ENCODE results near the gene OTC. TPM values are rescaled to one million over a fixed set of nuclear protein-coding genes. Genes with fewer than 3 reads are reported as not detected.

Gene OTC
- total RNA-seq, 1 donor from 2014 or later: not detected

DNA sequence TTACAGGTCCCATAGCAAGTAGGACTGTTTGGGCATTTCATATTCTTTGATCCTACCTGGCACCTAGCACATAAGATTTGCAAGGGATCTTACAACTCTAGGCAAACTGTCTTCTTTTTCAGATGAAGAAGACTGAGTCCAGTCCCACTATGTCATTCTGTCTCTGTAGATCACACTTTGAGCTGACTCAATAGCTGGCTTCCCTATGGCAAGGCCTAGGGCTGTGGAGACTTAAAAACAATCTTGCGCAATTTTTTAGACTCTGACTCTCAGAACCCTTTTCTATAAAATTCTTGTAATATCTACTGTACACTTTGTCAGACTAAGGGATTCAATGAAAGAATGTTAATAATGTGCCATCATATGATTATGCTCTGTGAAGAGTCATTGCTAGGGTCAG is 26.7 kb downstream of the OTC start:
- Mint-ChIP-seq H3K27me3 (ENCODE audit: low read depth) (peaks cover 4% of the 10 kb centered on the region), H3K36me3 (ENCODE audit: low read depth) (no peaks in the 10 kb centered on the region), H3K4me3 (ENCODE audit: unreplicated experiment) (no peak overlapping the region), H3K27ac (ENCODE audit: unreplicated experiment) (no peak overlapping the region), H3K4me1 (ENCODE audit: low read depth) (no peaks in the 10 kb centered on the region), H3K9me3 (ENCODE audit: low read depth) (peaks cover 7% of the 10 kb centered on the region)
- DNase-seq (ENCODE audit: low spot score): no peak
- no peak for TF ChIP-seq CTCF (IDR thresholded peaks at IDR 0.05)

- no peak overlapping the region for H3K27ac Mint-ChIP-seq (ENCODE audit: unreplicated experiment)
- no peaks in the 10 kb centered on the region for H3K36me3 Mint-ChIP-seq (ENCODE audit: low read depth)
- H3K4me1 Mint-ChIP-seq (ENCODE audit: low read depth): no peaks in the 10 kb centered on the region
- no peak for TF ChIP-seq CTCF (IDR thresholded peaks at IDR 0.05)
- peaks cover 10% of the 10 kb centered on the region for H3K9me3 Mint-ChIP-seq (ENCODE audit: low read depth)
- no peak overlapping the region for H3K4me3 Mint-ChIP-seq (ENCODE audit: unreplicated experiment)
- peaks cover 2% of the 10 kb centered on the region for H3K27me3 Mint-ChIP-seq (ENCODE audit: low read depth)
- no peak for DNase-seq (ENCODE audit: low spot score)
These were observed 30.3 kb downstream of the OTC start for GRCh38 chrX:38382663-38383062.

- no peaks in the 10 kb centered on the region for H3K27me3 Mint-ChIP-seq (ENCODE audit: low read depth)
- no peak overlapping the region for H3K4me3 Mint-ChIP-seq (ENCODE audit: unreplicated experiment)
- no peak for DNase-seq (ENCODE audit: low spot score)
- H3K27ac Mint-ChIP-seq (ENCODE audit: unreplicated experiment): no peak overlapping the region
- no peaks in the 10 kb centered on the region for H3K4me1 Mint-ChIP-seq (ENCODE audit: low read depth)
- H3K36me3 Mint-ChIP-seq (ENCODE audit: low read depth): no peaks in the 10 kb centered on the region
- no peak for TF ChIP-seq CTCF (IDR thresholded peaks at IDR 0.05)
- H3K9me3 Mint-ChIP-seq (ENCODE audit: low read depth): peaks cover 3% of the 10 kb centered on the region
These were observed 48.0 kb downstream of the OTC start for GRCh38 chrX:38400389-38400910.

- Mint-ChIP-seq H3K27me3 (ENCODE audit: low read depth) (peaks cover 4% of the 10 kb centered on the region), H3K9me3 (ENCODE audit: low read depth) (peaks cover 3% of the 10 kb centered on the region), H3K4me3 (ENCODE audit: unreplicated experiment) (no peak overlapping the region), H3K36me3 (ENCODE audit: low read depth) (no peaks in the 10 kb centered on the region), H3K4me1 (ENCODE audit: low read depth) (no peaks in the 10 kb centered on the region), H3K27ac (ENCODE audit: unreplicated experiment) (no peak overlapping the region)
- DNase-seq (ENCODE audit: low spot score): no peak
- no peak for TF ChIP-seq CTCF (IDR thresholded peaks at IDR 0.05)
These were observed 49.7 kb downstream of the OTC start for GRCh38 chrX:38402118-38402517.

GRCh38 chrX:38403834-38404233 is 51.4 kb downstream of the OTC start:
- TF ChIP-seq CTCF (IDR thresholded peaks at IDR 0.05): no peak
- H3K9me3 Mint-ChIP-seq (ENCODE audit: low read depth): peaks cover 3% of the 10 kb centered on the region

More at GRCh38 chrX:38403834-38404233, 51.4 kb downstream of the OTC start:
- no peak for DNase-seq (ENCODE audit: low spot score)
- no peak overlapping the region for H3K27ac Mint-ChIP-seq (ENCODE audit: unreplicated experiment)
- H3K4me1 Mint-ChIP-seq (ENCODE audit: low read depth): no peaks in the 10 kb centered on the region
- peaks cover 13% of the 10 kb centered on the region for H3K27me3 Mint-ChIP-seq (ENCODE audit: low read depth)
- H3K36me3 Mint-ChIP-seq (ENCODE audit: low read depth): no peaks in the 10 kb centered on the region
- H3K4me3 Mint-ChIP-seq (ENCODE audit: unreplicated experiment): no peak overlapping the region
